HT1080 (cell line): ENCODE measurements around the gene CCSER1. TPM values are rescaled to one million over a fixed set of nuclear protein-coding genes. Genes with fewer than 3 reads are reported as not detected.
A peak's percentile ranks its signal among the peaks of the same experiment; 100 is the strongest.
"Not testable (repeated sequence)": the region's sequence is repeated elsewhere in the genome, so short reads cannot be mapped to it uniquely, and the experiment has no call there.

Experiments
- DNase-seq: peaks from one replicate; pipeline ENCODE4 v3.0.0-alpha.2; 2015; ENCODE audit warnings: low read depth
- total RNA-seq: library from RNA; depleted of rRNA; stranded (reverse); fragments of >200 nt; shearing (Covaris generic); gene quantifications from 2 replicates; pipeline ENCODE4 v1.2.3, GENCODE V29; 2014

The CCSER1 gene
- total RNA-seq, 1 experiment from 2014 or later = 0.16 TPM

GRCh38 chr4:91470671-91471070 is 1343.5 kb downstream of the CCSER1 start:
- DNase-seq = no peak

GRCh38 chr4:91471280-91471679 is 1344.1 kb downstream of the CCSER1 start:
- DNase-seq = no peak

- no peak for DNase-seq
Measured at GRCh38 chr4:91472046-91472445, 1344.9 kb downstream of the CCSER1 start.

GRCh38 chr4:91485415-91485814 is 1358.2 kb downstream of the CCSER1 start:
- no peak for DNase-seq

- peak; percentile 5 for DNase-seq
Measured at GRCh38 chr4:91488946-91489345, 1361.8 kb downstream of the CCSER1 start.

GRCh38 chr4:91497892-91498291 is 1370.7 kb downstream of the CCSER1 start:
- no peak for DNase-seq

GRCh38 chr4:91502365-91502764 is 1375.2 kb downstream of the CCSER1 start:
- peak; percentile 30 for DNase-seq

- DNase-seq = no peak
Measured at GRCh38 chr4:91513326-91513725, 1386.1 kb downstream of the CCSER1 start.

- DNase-seq = no peak
Measured at GRCh38 chr4:91519155-91519554, 1392.0 kb downstream of the CCSER1 start.

- no peak for DNase-seq
Measured at GRCh38 chr4:91525621-91526020, 1398.4 kb downstream of the CCSER1 start.

GRCh38 chr4:91527056-91527455 is 1399.9 kb downstream of the CCSER1 start:
- DNase-seq = no peak

- no peak for DNase-seq
Measured at GRCh38 chr4:91567594-91567993, 1440.4 kb downstream of the CCSER1 start.

GRCh38 chr4:91577864-91578263 is 1450.7 kb downstream of the CCSER1 start:
- DNase-seq = no peak

GRCh38 chr4:91590260-91590659 is 1463.1 kb downstream of the CCSER1 start:
- no peak for DNase-seq

- no peak for DNase-seq
Measured at GRCh38 chr4:91592125-91592524, 1464.9 kb downstream of the CCSER1 start.

- no peak for DNase-seq
Measured at GRCh38 chr4:91596718-91597117, 1469.5 kb downstream of the CCSER1 start.

GRCh38 chr4:91598696-91599095 is 1471.5 kb downstream of the CCSER1 start:
- no peak for DNase-seq

- no peak for DNase-seq
Measured at GRCh38 chr4:91600301-91600700, 1473.1 kb downstream of the CCSER1 start.

- no peak for DNase-seq
Measured at GRCh38 chr4:91601401-91601800, 1474.2 kb downstream of the CCSER1 start.

- DNase-seq = no peak
Measured at GRCh38 chr4:91611782-91612181, 1484.6 kb downstream of the CCSER1 start.

- no peak for DNase-seq
Measured at GRCh38 chr4:91620952-91621351, 1493.8 kb downstream of the CCSER1 start.

- peak; percentile 14 for DNase-seq
Measured at GRCh38 chr4:91621446-91621845, 1494.3 kb downstream of the CCSER1 start.

GRCh38 chr4:91622925-91623602 is 1495.9 kb downstream of the CCSER1 start:
- DNase-seq = no peak

- DNase-seq = not testable (repeated sequence)
Measured at GRCh38 chr4:91623603-91623967, 1496.4 kb downstream of the CCSER1 start.
